ENCODE results near the gene HDHD3.
"Not testable (repeated sequence)": the region's sequence is repeated elsewhere in the genome, so short reads cannot be mapped to it uniquely, and the experiment has no call there.

The HDHD3 gene

GRCh38 chr9:113389451-113389850 lies 12.7 kb upstream of the HDHD3 start:
- no peak for DNase-seq (ENCODE audit: low read depth in 2 of 2)

GRCh38 chr9:113388833-113389232 lies 12.0 kb upstream of the HDHD3 start:
- DNase-seq (ENCODE audit: low read depth in 2 of 2), result no peak

GRCh38 chr9:113387560-113388230 lies 10.9 kb upstream of the HDHD3 start:
- no peak for DNase-seq (ENCODE audit: low read depth in 2 of 2)

- no peak for DNase-seq (ENCODE audit: low read depth in 2 of 2)
Measured at GRCh38 chr9:113386571-113387393, 10.0 kb upstream of the HDHD3 start.

- no peak for DNase-seq (ENCODE audit: low read depth in 2 of 2)
Measured at GRCh38 chr9:113381909-113382411, 5.2 kb upstream of the HDHD3 start.

GRCh38 chr9:113381441-113381840 lies 4.7 kb upstream of the HDHD3 start:
- DNase-seq (ENCODE audit: low read depth in 2 of 2), result not testable (repeated sequence)

GRCh38 chr9:113380869-113381378 lies 4.1 kb upstream of the HDHD3 start:
- DNase-seq (ENCODE audit: low read depth in 2 of 2), result no peak

GRCh38 chr9:113379829-113380210 lies 3.0 kb upstream of the HDHD3 start:
- not testable (repeated sequence) for DNase-seq (ENCODE audit: low read depth in 2 of 2)

GRCh38 chr9:113379094-113379828 lies 2.5 kb upstream of the HDHD3 start:
- not testable (repeated sequence) for DNase-seq (ENCODE audit: low read depth in 2 of 2)

- DNase-seq (ENCODE audit: low read depth in 2 of 2), result no peak
Measured at GRCh38 chr9:113375057-113376023, 1.4 kb downstream of the HDHD3 start.

GRCh38 chr9:113373676-113374392 lies 3.0 kb downstream of the HDHD3 start:
- DNase-seq (ENCODE audit: low read depth in 2 of 2), result no peak

GRCh38 chr9:113373256-113373655 lies 3.5 kb downstream of the HDHD3 start:
- DNase-seq (ENCODE audit: low read depth in 2 of 2), result no peak

GRCh38 chr9:113372059-113372458 lies 4.7 kb downstream of the HDHD3 start:
- DNase-seq (ENCODE audit: low read depth in 2 of 2), result no peak

- no peak for DNase-seq (ENCODE audit: low read depth in 2 of 2)
Measured at GRCh38 chr9:113370806-113371325, 5.9 kb downstream of the HDHD3 start.

GRCh38 chr9:113369855-113370140 lies 7.0 kb downstream of the HDHD3 start:
- no peak for DNase-seq (ENCODE audit: low read depth in 2 of 2)

- no peak for DNase-seq (ENCODE audit: low read depth in 2 of 2)
Measured at GRCh38 chr9:113368982-113369854, 7.6 kb downstream of the HDHD3 start.

GRCh38 chr9:113368348-113368981 lies 8.3 kb downstream of the HDHD3 start:
- DNase-seq (ENCODE audit: low read depth in 2 of 2), result no peak

GRCh38 chr9:113365652-113366051 lies 11.1 kb downstream of the HDHD3 start:
- DNase-seq (ENCODE audit: low read depth in 2 of 2), result not testable (repeated sequence)

GRCh38 chr9:113364951-113365350 lies 11.8 kb downstream of the HDHD3 start:
- no peak for DNase-seq (ENCODE audit: low read depth in 2 of 2)

All from fibroblast of skin of left biceps (primary cell).